Right cardiac atrium (tissue), 5 donors: ENCODE measurements around the gene PHF14. TPM values are rescaled to one million over a fixed set of nuclear protein-coding genes. Genes with fewer than 3 reads are reported as not detected.

Source experiments
- ATAC-seq, 2 donors: fragments of 200-7000 bp; cut with Tn5 transposase; one replicate each; pipeline versions ENCODE4 v1.8.0 to v1.9.1; 2020; ENCODE audit warnings: moderate library complexity in 2 of 2, mild to moderate bottlenecking in 1 of 2
- DNase-seq, 3 donors: peaks; one replicate each; pipeline ENCODE4 v3.0.0-alpha.2; 2020
- H3K27ac ChIP-seq: one replicate; pipeline ENCODE4 v1.5.1; 2013; ENCODE audit warnings: mild to moderate bottlenecking, low read length, control low read depth, moderate library complexity
- H3K27me3 ChIP-seq: one replicate; pipeline ENCODE4 v1.6.1; 2013; ENCODE audit not compliant: control insufficient read depth, insufficient read depth
- H3K4me1 ChIP-seq: one replicate; pipeline ENCODE4 v1.6.1; 2013; ENCODE audit warnings: low read length; ENCODE audit not compliant: control insufficient read depth, insufficient read depth
- H3K4me3 ChIP-seq: one replicate; pipeline ENCODE4 v1.5.1; 2013; ENCODE audit warnings: low read length, control low read depth
- H3K9me3 ChIP-seq: one replicate; pipeline ENCODE4 v1.6.1; 2013; ENCODE audit warnings: low read length; ENCODE audit not compliant: control insufficient read depth
- WGBS: extraction: QIAGEN DNeasy Blood & Tissue Kit; methylation state at CpG from one replicate; pipeline ENCODE4 v1.1.7; 2013; 5-methylcytosine and 5-hydroxymethylcytosine counted together
- intact Hi-C, 4 donors: fragments of 100-400 bp; cut with DNase I; formaldehyde crosslinking; loops; one replicate each; pipeline versions ENCODE4 v1.11.0 to v1.14.0; 2022 to 2023
- polyA plus RNA-seq: library from polyadenylated mRNA; stranded (reverse); fragments of 200-250 nt; gene quantifications from one replicate; pipeline ENCODE4 v1.2.3, GENCODE V29; 2013
- total RNA-seq, 4 donors: library from RNA; stranded (reverse); fragmentation: NEBNext Ultra II Directional; extraction: Animal tissue kit (Norgen Biotek cat#: 25700); gene quantifications; one replicate each; pipeline ENCODE4 v1.2.1, GENCODE V29; 2021
- donor health status: healthy with polysubstance abuse.
- donor health status: DM: no; HTN: yes; CAD: no.
- donor health status: DM: no; HTN: no; CAD: no.
- donor health status: DM: no; HTN: yes; CAD: no; lungs with severe emphysema.
- donor health status: DM: yes; HTN: yes; CAD: no.

Gene PHF14
- total and polyA plus RNA-seq, 5 donors: 9.8 to 17.3 (median 16.9) TPM

DNA sequence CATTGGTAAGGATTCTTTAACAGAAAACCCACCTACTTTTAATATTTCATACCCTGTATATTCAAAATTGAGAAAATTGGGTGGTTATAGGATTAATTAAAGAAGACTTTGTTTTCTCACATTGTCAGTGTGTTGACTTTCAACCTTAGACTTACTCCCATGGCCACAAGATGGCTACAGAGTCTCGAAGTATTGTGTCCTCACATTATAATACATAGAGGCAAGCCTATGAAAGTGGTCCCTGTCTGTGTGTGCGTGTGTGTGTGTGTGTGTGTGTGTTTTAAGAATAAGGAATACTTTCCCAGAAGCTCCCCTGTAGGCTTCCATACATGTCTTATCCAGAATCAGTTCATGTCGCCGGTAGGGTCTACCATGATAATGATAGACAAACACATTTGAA lies 180.0 kb downstream of the PHF14 start:
- H3K4me3 ChIP-seq: no peak overlapping the region
- no peak for DNase-seq
- ATAC-seq: no peak
- no peaks in the 10 kb centered on the region for H3K4me1 ChIP-seq
- WGBS: 96% methylated on average over 4 of the region's 4 CpGs
- H3K27me3 ChIP-seq: no peaks in the 10 kb centered on the region
- H3K9me3 ChIP-seq: no peaks in the 10 kb centered on the region
- no peak overlapping the region for H3K27ac ChIP-seq
- intact Hi-C loops: loop anchor here in 1 of 4 donors (10.0 kb wide), 1 partner anchor 61 kb away; no protein-coding TSS in a partner anchor

DNA sequence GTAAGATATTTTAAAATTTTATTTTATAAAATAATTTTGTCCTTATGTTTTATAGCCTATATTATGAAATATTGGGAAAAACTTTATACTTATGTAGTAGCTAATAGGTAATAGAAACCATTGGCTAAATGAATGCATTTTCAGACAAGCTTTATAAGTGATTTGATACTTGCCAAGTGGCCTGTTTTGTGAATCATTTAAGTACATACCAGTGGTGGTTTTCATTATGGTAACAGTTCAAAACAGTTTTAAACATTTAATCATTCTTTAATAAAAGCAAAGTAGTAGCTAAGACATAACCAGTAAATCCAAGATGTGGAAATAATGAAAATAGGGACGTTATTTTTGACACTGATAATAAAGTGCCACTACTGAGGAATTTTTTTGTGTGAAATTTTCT lies 182.2 kb downstream of the PHF14 start:
- H3K4me1 ChIP-seq: no peaks in the 10 kb centered on the region
- DNase-seq (no peak), ATAC-seq (no peak)
- H3K27ac ChIP-seq: no peak overlapping the region
- H3K27me3 ChIP-seq: no peaks in the 10 kb centered on the region
- WGBS: 68% methylated on average over 1 of the region's 1 CpG
- H3K4me3 ChIP-seq: no peak overlapping the region
- H3K9me3 ChIP-seq: no peaks in the 10 kb centered on the region
- intact Hi-C loops: loop anchor here in 1 of 4 donors (10.0 kb wide), 1 partner anchor 59 kb away; no protein-coding TSS in a partner anchor

DNA sequence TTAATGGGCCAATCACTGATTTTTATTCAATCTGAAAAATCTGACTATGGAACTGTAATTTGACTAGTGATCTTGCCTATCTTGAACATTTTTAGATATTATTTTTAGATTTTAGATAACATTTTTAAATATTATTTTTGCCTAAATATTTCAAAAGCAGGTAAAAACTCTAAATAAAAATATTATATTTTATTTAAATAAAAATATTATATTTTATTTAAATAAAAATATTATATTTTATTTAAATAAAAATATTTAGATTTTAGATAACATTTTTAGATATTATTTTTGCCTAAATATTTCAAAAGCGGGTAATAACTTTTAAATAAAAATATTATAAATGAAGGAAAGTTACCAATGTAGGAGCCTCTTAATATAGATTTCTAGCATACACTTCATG lies 187.8 kb downstream of the PHF14 start:
- H3K27ac ChIP-seq: no peak overlapping the region
- intact Hi-C loops: no loop called here
- H3K4me1 ChIP-seq: no peaks in the 10 kb centered on the region
- 97% methylated on average over 1 of the region's 1 CpG for WGBS
- H3K4me3 ChIP-seq: no peak overlapping the region
- ATAC-seq: no peak
- no peaks in the 10 kb centered on the region for H3K9me3 ChIP-seq
- DNase-seq: no peak
- no peaks in the 10 kb centered on the region for H3K27me3 ChIP-seq

GRCh38 chr7:11163220-11163619 lies 189.5 kb downstream of the PHF14 start:
- 98% methylated on average over 1 of the region's 1 CpG for WGBS
- ATAC-seq (no peak), DNase-seq (no peak)
- Histone ChIP-seq H3K4me3 (no peak overlapping the region), H3K27me3 (no peaks in the 10 kb centered on the region), H3K9me3 (no peaks in the 10 kb centered on the region), H3K4me1 (no peaks in the 10 kb centered on the region), H3K27ac (no peak overlapping the region)
- intact Hi-C loops: no loop called here

GRCh38 chr7:11166051-11166450 lies 192.4 kb downstream of the PHF14 start:
- 94% methylated on average over 1 of the region's 1 CpG for WGBS
- Histone ChIP-seq H3K27me3 (no peaks in the 10 kb centered on the region), H3K9me3 (no peaks in the 10 kb centered on the region), H3K4me1 (no peaks in the 10 kb centered on the region), H3K27ac (no peak overlapping the region), H3K4me3 (no peak overlapping the region)
- ATAC-seq (no peak), DNase-seq (no peak)
- intact Hi-C loops: no loop called here

GRCh38 chr7:11168650-11169170 lies 195.0 kb downstream of the PHF14 start:
- H3K27me3 ChIP-seq: no peaks in the 10 kb centered on the region
- WGBS: 70% methylated on average over 1 of the region's 1 CpG
- DNase-seq (no peak), ATAC-seq (no peak)
- H3K4me1 ChIP-seq: no peaks in the 10 kb centered on the region
- intact Hi-C loops: no loop called here
- no peak overlapping the region for H3K27ac ChIP-seq
- H3K9me3 ChIP-seq: no peaks in the 10 kb centered on the region
- H3K4me3 ChIP-seq: no peak overlapping the region

- 47% methylated on average over 2 of the region's 2 CpGs for WGBS
- Histone ChIP-seq H3K27ac (no peak overlapping the region), H3K4me3 (no peak overlapping the region), H3K27me3 (no peaks in the 10 kb centered on the region), H3K9me3 (no peaks in the 10 kb centered on the region), H3K4me1 (no peaks in the 10 kb centered on the region)
- ATAC-seq (no peak), DNase-seq (no peak)
- intact Hi-C loops: no loop called here
These were observed 196.5 kb downstream of the PHF14 start for GRCh38 chr7:11170175-11170574.

- intact Hi-C loops: no loop called here
- ATAC-seq: no peak
- H3K27me3 ChIP-seq: no peaks in the 10 kb centered on the region
- H3K4me1 ChIP-seq: no peaks in the 10 kb centered on the region
- H3K27ac ChIP-seq: no peak overlapping the region
- H3K4me3 ChIP-seq: no peak overlapping the region
- WGBS: 90% methylated on average over 4 of the region's 4 CpGs
- H3K9me3 ChIP-seq: no peaks in the 10 kb centered on the region
- DNase-seq: no peak
These were observed 197.3 kb downstream of the PHF14 start for GRCh38 chr7:11170863-11171568.

DNA sequence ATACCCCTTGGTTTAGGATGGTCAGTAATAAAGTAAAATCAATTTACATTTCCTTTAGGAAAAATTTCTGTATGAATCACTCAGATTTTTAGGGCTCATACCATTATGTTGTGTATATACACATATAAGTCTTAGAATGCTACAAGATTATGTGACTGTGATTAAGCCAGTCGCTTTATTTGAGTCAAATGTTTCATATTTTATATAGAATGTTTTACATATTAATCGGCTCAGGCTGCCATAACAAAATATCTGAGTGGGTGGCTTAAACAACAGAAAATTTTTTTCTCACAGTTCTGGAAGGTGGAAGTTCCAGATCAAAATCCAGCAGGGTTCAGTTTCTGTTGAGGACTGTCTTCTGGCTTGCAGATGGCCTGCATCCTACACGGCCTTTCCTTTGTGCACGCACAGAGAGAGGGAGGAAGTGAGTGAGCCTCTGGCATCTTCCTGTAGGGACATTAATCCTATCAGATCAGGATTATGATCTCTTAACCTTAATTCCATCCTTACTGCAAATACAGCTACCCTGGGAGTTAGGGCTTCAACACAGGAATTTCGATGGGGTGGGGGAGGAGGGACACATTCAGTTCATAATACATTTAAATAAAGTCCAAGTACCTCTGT lies 198.0 kb downstream of the PHF14 start:
- Histone ChIP-seq H3K4me3 (no peak overlapping the region), H3K27ac (no peak overlapping the region), H3K4me1 (no peaks in the 10 kb centered on the region), H3K27me3 (no peaks in the 10 kb centered on the region), H3K9me3 (no peaks in the 10 kb centered on the region)
- ATAC-seq: no peak
- DNase-seq: no peak
- 79% methylated on average over 5 of the region's 5 CpGs for WGBS
- intact Hi-C loops: no loop called here

DNA sequence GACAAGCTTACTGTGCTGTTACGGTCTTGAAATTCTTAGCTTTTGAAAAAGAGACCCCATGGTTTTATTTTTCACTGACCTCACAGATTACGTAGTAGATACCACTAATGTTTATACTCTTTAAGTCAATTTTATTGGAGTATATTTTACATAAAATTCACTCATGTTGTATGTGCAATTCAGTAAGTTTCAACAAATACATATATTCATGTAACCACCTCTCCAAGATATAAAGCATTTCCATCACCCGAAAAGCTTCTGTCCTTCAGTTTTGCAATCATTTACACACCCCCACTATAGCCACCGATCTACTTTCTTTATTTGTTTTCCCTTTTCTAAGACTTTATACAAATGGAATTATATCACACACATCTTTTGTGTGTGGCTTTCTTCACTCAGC lies 199.2 kb downstream of the PHF14 start:
- Histone ChIP-seq H3K4me1 (no peaks in the 10 kb centered on the region), H3K4me3 (no peak overlapping the region), H3K27me3 (no peaks in the 10 kb centered on the region), H3K27ac (no peak overlapping the region), H3K9me3 (no peaks in the 10 kb centered on the region)
- 92% methylated on average over 4 of the region's 4 CpGs for WGBS
- DNase-seq (no peak), ATAC-seq (no peak)
- intact Hi-C loops: no loop called here

DNA sequence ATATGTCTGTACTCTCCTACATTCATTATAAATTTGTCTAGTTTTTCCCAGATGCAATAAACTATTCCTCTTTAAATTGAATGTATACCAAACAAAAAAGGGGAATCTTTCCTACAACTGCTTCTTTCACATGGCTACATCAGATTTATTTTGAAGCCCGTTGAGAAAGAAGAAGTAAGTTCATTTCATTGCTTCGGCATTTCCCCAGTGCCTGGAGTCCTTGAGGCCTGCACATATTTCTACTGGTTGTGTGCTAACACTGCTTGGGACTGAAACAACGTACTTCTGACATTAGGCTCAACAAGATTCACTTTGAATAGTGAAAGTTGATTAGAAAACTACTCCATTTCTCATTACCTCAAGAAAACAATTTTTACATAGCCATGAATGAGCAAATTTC lies 201.7 kb downstream of the PHF14 start:
- WGBS: 79% methylated on average over 3 of the region's 3 CpGs
- no peaks in the 10 kb centered on the region for H3K9me3 ChIP-seq
- ATAC-seq: no peak
- no peaks in the 10 kb centered on the region for H3K4me1 ChIP-seq
- DNase-seq: no peak
- intact Hi-C loops: no loop called here
- no peak overlapping the region for H3K27ac ChIP-seq
- no peaks in the 10 kb centered on the region for H3K27me3 ChIP-seq
- H3K4me3 ChIP-seq: no peak overlapping the region
